ENCODE measurements around the gene IFNA10.
"Not testable (repeated sequence)": the region's sequence is repeated elsewhere in the genome, so short reads cannot be mapped to it uniquely, and the experiment has no call there.

Gene IFNA10

GRCh38 chr9:21194867-21195776 lies 11.8 kb downstream of the IFNA10 start:
- DNase-seq (ENCODE audit: low read depth): not testable (repeated sequence)

- not testable (repeated sequence) for DNase-seq (ENCODE audit: low read depth)
Measured at GRCh38 chr9:21187487-21187886, 19.5 kb downstream of the IFNA10 start, which contains the start of gene IFNA4. TSS of gene IFNA4 (minus strand) at chr9:21187587. CDS start at chr9:21187531, 56 bp downstream.

- not testable (repeated sequence) for DNase-seq (ENCODE audit: low read depth)
Measured at GRCh38 chr9:21182810-21183736, 23.9 kb downstream of the IFNA10 start.

GRCh38 chr9:21174671-21175070 lies 32.3 kb downstream of the IFNA10 start:
- DNase-seq (ENCODE audit: low read depth): no peak

GRCh38 chr9:21172156-21172555 lies 34.8 kb downstream of the IFNA10 start:
- DNase-seq (ENCODE audit: low read depth): no peak

- no peak for DNase-seq (ENCODE audit: low read depth)
Measured at GRCh38 chr9:21171351-21171750, 35.6 kb downstream of the IFNA10 start.

- DNase-seq (ENCODE audit: low read depth): not testable (repeated sequence)
Measured at GRCh38 chr9:21166560-21166959, 40.4 kb downstream of the IFNA10 start, which contains the start of gene IFNA21. TSS of gene IFNA21 (minus strand) at chr9:21166660. CDS start at chr9:21166612, 48 bp downstream.

GRCh38 chr9:21165516-21165915 lies 41.4 kb downstream of the IFNA10 start:
- DNase-seq (ENCODE audit: low read depth): no peak

- DNase-seq (ENCODE audit: low read depth): no peak
Measured at GRCh38 chr9:21160178-21160577, 46.8 kb downstream of the IFNA10 start.

Measured in activated T-helper 9 cell treated with anti-CD3 and anti-CD28 coated beads, Interleukin-2, amount 50 U/mL, for 16 hours (primary cell).